Measurements from ENCODE around the gene DPH2. TPM values are rescaled to one million over a fixed set of nuclear protein-coding genes. Genes with fewer than 3 reads are reported as not detected.

Gene DPH2
- total RNA-seq, 2 experiments from 2014 or later = 28.6 to 42.1 TPM

GRCh38 chr1:43994794-43995790 is 25.3 kb downstream of the DPH2 start:
- H3K4me2 ChIP-seq (ENCODE audit: low read length) = no peak overlapping the region
- H3K36me3 ChIP-seq (ENCODE audit: insufficient read depth, low read length) = no peaks in the 10 kb centered on the region
- H3K9me2 ChIP-seq (ENCODE audit: insufficient read depth, low read length) = no peaks in the 10 kb centered on the region
- DNase-seq (ENCODE audit: low spot score) = peak; percentile 56
- H3K9me3 ChIP-seq (ENCODE audit: low read length) = no peaks in the 10 kb centered on the region
- no peak overlapping the region for H3K4me3 ChIP-seq (ENCODE audit: low read depth, low read length, poor library complexity, severe bottlenecking)
- no peak overlapping the region for H2AFZ ChIP-seq (ENCODE audit: low read length)
- ChIA-PET POLR2A (no interaction called here), CTCF (ENCODE audit: unreplicated experiment) (no interaction called here)
- H3K79me2 ChIP-seq (ENCODE audit: insufficient read depth, low read depth, low read length) = no peaks in the 10 kb centered on the region
- TF ChIP-seq EZH2phosphoT487 (IDR thresholded peaks at IDR 0.05; ENCODE audit: borderline replicate concordance, low read depth, low read length) (no peak), CTCF (conservative IDR thresholded peaks at IDR 0.05; ENCODE audit: low read length) (peak; percentile 63)
- H3K4me1 ChIP-seq (ENCODE audit: insufficient read depth, low read length, poor library complexity, severe bottlenecking) = peaks cover 28% of the 10 kb centered on the region
- intact Hi-C loops (cut with micrococcal nuclease; ENCODE audit: unreplicated experiment) = no loop called here
- no peak overlapping the region for H3K27ac ChIP-seq (ENCODE audit: low read depth, low read length, poor library complexity, severe bottlenecking)
- no peaks in the 10 kb centered on the region for H4K20me1 ChIP-seq (ENCODE audit: insufficient read depth, low read length)
- no TSS peak for BruUV-seq (replicated peaks)

DNA sequence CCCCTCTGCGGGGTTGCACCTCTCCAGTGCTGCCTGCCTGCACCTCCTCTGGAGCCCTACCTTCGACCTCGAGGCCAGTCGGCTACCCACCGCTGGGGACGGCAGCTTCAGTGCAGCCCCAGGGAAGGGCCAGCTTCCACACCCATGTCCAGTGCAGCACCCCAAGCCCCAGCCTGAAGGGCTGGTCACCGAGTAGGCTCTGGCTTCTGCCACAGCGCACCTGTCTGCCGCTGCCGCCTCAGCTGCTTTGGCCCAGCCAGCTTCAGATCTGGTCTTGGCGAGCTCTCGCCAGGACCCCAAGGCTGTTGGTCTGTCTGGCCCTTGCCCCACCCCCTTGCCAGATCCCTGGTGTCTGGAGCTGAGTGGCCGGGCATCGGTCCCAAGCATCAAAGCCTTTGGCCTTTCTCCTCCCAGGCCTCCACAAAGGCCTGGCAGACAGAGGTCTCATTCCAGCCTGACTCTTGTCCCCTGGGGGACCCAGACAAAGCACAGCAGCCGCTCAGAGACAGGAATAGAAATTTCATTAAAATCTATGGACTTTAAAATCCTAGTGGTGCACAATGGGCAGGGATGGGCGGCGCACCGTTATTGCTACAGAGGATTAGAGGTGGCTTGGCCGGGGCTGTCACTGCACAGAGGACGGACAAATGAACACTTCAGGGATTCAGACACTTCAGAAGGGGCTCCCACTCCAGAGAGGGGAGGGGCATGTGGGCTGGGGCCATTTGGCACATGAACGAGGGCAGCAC is 26.3 kb downstream of the DPH2 start:
- no peaks in the 10 kb centered on the region for H3K36me3 ChIP-seq (ENCODE audit: insufficient read depth, low read length)
- CTCF ChIA-PET (ENCODE audit: unreplicated experiment) = no interaction called here
- POLR2A ChIA-PET = no interaction called here
- H3K4me3 ChIP-seq (ENCODE audit: low read depth, low read length, poor library complexity, severe bottlenecking) = no peak overlapping the region
- H3K79me2 ChIP-seq (ENCODE audit: insufficient read depth, low read depth, low read length) = no peaks in the 10 kb centered on the region
- H3K9me2 ChIP-seq (ENCODE audit: insufficient read depth, low read length) = no peaks in the 10 kb centered on the region
- H2AFZ ChIP-seq (ENCODE audit: low read length) = no peak overlapping the region
- no peak for DNase-seq (ENCODE audit: low spot score)
- no peaks in the 10 kb centered on the region for H3K9me3 ChIP-seq (ENCODE audit: low read length)
- peaks cover 21% of the 10 kb centered on the region for H3K4me1 ChIP-seq (ENCODE audit: insufficient read depth, low read length, poor library complexity, severe bottlenecking)
- BruUV-seq (replicated peaks) = no TSS peak
- intact Hi-C loops (cut with micrococcal nuclease; ENCODE audit: unreplicated experiment) = no loop called here
- H4K20me1 ChIP-seq (ENCODE audit: insufficient read depth, low read length) = no peaks in the 10 kb centered on the region
- no peak overlapping the region for H3K27ac ChIP-seq (ENCODE audit: low read depth, low read length, poor library complexity, severe bottlenecking)
- TF ChIP-seq CTCF (conservative IDR thresholded peaks at IDR 0.05; ENCODE audit: low read length) = no peak
- no peak for TF ChIP-seq EZH2phosphoT487 (IDR thresholded peaks at IDR 0.05; ENCODE audit: borderline replicate concordance, low read depth, low read length)
- H3K4me2 ChIP-seq (ENCODE audit: low read length) = no peak overlapping the region

Measured in OCI-LY7 (cell line).